ENCODE results near the gene METTL21A.

- TF ChIP-seq CTCF (conservative IDR thresholded peaks at IDR 0.05) (no peak), EZH2 (IDR thresholded peaks at IDR 0.05; ENCODE audit: low read depth) (no peak)
Observed at GRCh38 chr2:207624185-207625013, 795 bp downstream of the METTL21A start.

Data from PC-9 (cell line).